ENCODE data around the gene PLXND1. TPM values are rescaled to one million over a fixed set of nuclear protein-coding genes. Genes with fewer than 3 reads are reported as not detected.

Gene PLXND1
- total and polyA plus RNA-seq, 5 experiments from 2014 or later, result 0.25 to 11.3 (median 1.2) TPM

DNA sequence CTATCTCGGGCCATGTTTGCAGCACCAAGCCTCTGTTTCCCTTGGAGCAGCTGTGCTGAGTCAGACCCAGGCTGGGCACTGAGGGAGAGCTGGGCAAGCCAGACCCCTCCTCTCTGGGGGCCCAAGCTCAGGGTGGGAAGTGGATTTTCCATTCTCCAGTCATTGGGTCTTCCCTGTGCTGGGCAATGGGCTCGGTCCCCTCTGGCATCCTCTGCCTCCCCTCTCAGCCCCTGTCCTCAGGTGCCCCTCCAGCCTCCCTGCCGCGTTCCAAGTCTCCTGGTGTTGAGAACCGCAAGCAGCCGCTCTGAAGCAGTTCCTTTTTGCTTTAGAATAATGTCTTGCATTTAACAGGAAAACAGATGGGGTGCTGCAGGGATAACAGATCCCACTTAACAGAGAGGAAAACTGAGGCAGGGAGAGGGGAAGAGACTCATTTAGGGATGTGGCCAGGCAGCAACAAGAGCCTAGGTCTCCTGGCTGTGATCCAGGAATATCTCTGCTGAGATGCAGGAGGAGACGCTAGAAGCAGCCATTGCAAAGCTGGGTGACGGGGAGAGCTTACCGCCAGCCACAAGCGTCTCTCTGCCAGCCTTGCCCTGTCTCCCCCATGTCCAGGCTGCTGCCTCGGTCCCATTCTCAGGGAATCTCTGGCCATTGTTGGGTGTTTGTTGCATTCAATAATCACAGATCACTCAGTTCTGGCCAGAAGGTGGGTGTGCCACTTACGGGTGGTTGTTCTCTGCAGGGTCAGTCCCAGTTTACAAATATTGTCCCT lies 76.9 kb downstream of the PLXND1 start:
- Mint-ChIP-seq H3K4me1 (peaks cover 0 to 16% (median 1%) of the 10 kb centered on the region in 4 donors), H3K4me3 (no peak overlapping the region), H3K27me3 (peaks cover 0 to 5% (median 0%) of the 10 kb centered on the region in 5 donors), H3K36me3 (no peaks in the 10 kb centered on the region), H3K9me3 (no peaks in the 10 kb centered on the region), H3K27ac (peak overlapping the region in 2 of 10 donors; percentile 33 to 40)
- no peak for DNase-seq
- ATAC-seq, result no peak
- POLR2A ChIA-PET, result no interaction called here

- H3K27ac Mint-ChIP-seq, result peak within 1 kb of the TSS in 2 of 10 donors; percentile 34 to 48
- H3K9me3 Mint-ChIP-seq, result no peaks in the 10 kb centered on the region
- no peak for DNase-seq
- no peaks in the 10 kb centered on the region for H3K36me3 Mint-ChIP-seq
- H3K27me3 Mint-ChIP-seq, result peaks cover 0 to 5% (median 0%) of the 10 kb centered on the region in 5 donors
- no peak for ATAC-seq
- peaks cover 0 to 16% (median 0%) of the 10 kb centered on the region in 4 donors for H3K4me1 Mint-ChIP-seq
- POLR2A ChIA-PET, result no interaction called here
- H3K4me3 Mint-ChIP-seq, result no peak within 1 kb of the TSS
Measured at GRCh38 chr3:129528589-129529100, 77.8 kb downstream of the PLXND1 start, which contains the start of gene RHO. TSS of gene RHO (plus strand) at chr3:129528639. CDS start at chr3:129528734, 95 bp downstream.

GRCh38 chr3:129527262-129527661 lies 79.2 kb downstream of the PLXND1 start:
- no peaks in the 10 kb centered on the region for H3K9me3 Mint-ChIP-seq
- no peak for ATAC-seq
- H3K27me3 Mint-ChIP-seq, result peaks cover 0 to 3% (median 0%) of the 10 kb centered on the region in 5 donors
- peak overlapping the region in 1 of 10 donors; percentile 34 for H3K27ac Mint-ChIP-seq
- H3K36me3 Mint-ChIP-seq, result no peaks in the 10 kb centered on the region
- H3K4me1 Mint-ChIP-seq, result peaks cover 0 to 16% (median 0%) of the 10 kb centered on the region in 4 donors
- no peak overlapping the region for H3K4me3 Mint-ChIP-seq
- POLR2A ChIA-PET, result no interaction called here
- DNase-seq, result no peak

GRCh38 chr3:129526121-129526900 lies 80.2 kb downstream of the PLXND1 start:
- Mint-ChIP-seq H3K9me3 (no peaks in the 10 kb centered on the region), H3K4me3 (no peak overlapping the region), H3K27me3 (no peaks in the 10 kb centered on the region), H3K27ac (peak overlapping the region in 2 of 10 donors; percentile 31 to 67), H3K4me1 (peaks cover 0 to 16% (median 0%) of the 10 kb centered on the region in 4 donors), H3K36me3 (no peaks in the 10 kb centered on the region)
- DNase-seq (peak in 1 of 10 donors; percentile 8), ATAC-seq (peak in 1 of 2 donors; percentile 39)
- POLR2A ChIA-PET, result interaction anchor here (0.6 kb wide), 1 partner anchor 246 kb away, joined by 6 read pairs; no protein-coding TSS in a partner anchor

GRCh38 chr3:129525341-129525968 lies 81.0 kb downstream of the PLXND1 start:
- no peaks in the 10 kb centered on the region for H3K27me3 Mint-ChIP-seq
- POLR2A ChIA-PET, result no interaction called here
- H3K36me3 Mint-ChIP-seq, result no peaks in the 10 kb centered on the region
- no peak for ATAC-seq
- H3K4me3 Mint-ChIP-seq, result no peak overlapping the region
- H3K27ac Mint-ChIP-seq, result peak overlapping the region in 2 of 10 donors; percentile 31 to 67
- no peak for DNase-seq
- H3K4me1 Mint-ChIP-seq, result peaks cover 0 to 16% (median 0%) of the 10 kb centered on the region in 4 donors
- no peaks in the 10 kb centered on the region for H3K9me3 Mint-ChIP-seq

DNA sequence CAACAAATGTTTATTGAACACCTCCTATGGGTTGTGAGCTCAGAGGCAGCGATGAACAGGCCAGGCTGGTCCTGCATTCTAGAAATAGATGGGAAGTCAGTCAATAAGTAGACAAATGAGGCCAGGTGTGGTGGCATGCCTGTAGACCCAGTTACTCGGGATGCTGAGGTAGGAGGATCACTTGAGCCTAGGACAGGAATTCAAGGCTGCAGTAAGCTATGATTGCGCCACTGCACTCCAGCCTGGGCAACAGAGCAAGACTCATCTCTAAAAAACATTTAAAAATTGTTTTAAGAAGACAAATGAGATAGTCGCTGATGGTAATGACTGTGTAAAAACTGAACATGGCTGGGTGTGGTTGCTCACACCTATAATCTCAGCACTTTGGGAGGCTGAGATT lies 82.4 kb downstream of the PLXND1 start:
- peaks cover 0 to 16% (median 0%) of the 10 kb centered on the region in 4 donors for H3K4me1 Mint-ChIP-seq
- no peaks in the 10 kb centered on the region for H3K36me3 Mint-ChIP-seq
- ATAC-seq, result no peak
- H3K27ac Mint-ChIP-seq, result peak overlapping the region in 3 of 10 donors; percentile 16 to 40 (median 22)
- no peaks in the 10 kb centered on the region for H3K27me3 Mint-ChIP-seq
- DNase-seq, result no peak
- no peaks in the 10 kb centered on the region for H3K9me3 Mint-ChIP-seq
- POLR2A ChIA-PET, result no interaction called here
- H3K4me3 Mint-ChIP-seq, result no peak overlapping the region

DNA sequence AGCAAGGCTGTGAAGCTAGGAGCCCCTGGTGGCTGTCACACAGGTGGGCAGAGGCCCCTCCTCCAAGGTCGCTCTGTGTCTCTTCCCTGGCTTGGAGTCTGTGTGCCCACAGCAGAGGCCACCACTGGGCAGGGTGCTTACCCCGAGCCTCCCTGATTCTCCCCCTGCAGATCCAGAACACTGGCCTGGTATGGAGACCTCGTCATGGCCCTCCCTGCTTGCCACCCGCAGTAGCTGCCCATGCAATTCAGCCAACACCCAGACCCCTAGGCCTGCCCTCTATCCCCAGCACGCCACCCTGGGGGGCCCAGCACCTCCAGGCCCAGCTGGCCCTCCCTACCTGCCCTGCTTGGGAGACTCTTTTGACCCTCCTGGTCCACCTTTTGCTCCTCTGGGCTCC lies 83.5 kb downstream of the PLXND1 start:
- Mint-ChIP-seq H3K4me1 (peaks cover 0 to 16% (median 0%) of the 10 kb centered on the region in 4 donors), H3K27me3 (no peaks in the 10 kb centered on the region), H3K9me3 (no peaks in the 10 kb centered on the region), H3K36me3 (peaks cover 0 to 2% (median 0%) of the 10 kb centered on the region in 3 donors), H3K27ac (peak overlapping the region in 1 of 10 donors; percentile 37), H3K4me3 (no peak overlapping the region)
- DNase-seq, result no peak
- no peak for ATAC-seq
- POLR2A ChIA-PET, result no interaction called here

DNA sequence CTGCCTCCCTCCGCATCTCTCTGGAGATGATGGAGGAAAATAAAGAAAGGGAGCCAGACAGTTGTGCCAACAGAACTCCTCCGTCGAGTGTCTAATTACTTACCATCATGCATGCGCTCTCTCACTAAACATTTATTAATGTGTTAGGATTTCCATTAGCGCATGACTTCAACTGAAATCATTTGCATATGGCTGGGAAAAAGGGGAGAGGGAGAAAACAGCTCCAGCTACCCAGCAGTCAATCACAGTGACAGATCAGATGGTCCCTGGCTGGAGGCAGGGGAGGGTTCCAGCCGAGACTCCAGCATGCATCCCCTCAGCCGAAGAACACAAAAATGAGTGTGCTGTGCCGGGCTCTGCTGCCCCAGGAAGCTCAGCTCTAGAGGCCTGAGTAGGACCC lies 84.9 kb downstream of the PLXND1 start:
- POLR2A ChIA-PET, result no interaction called here
- ATAC-seq, result no peak
- Mint-ChIP-seq H3K9me3 (no peaks in the 10 kb centered on the region), H3K27ac (no peak overlapping the region), H3K4me1 (peaks cover 0 to 16% (median 0%) of the 10 kb centered on the region in 4 donors), H3K4me3 (no peak overlapping the region), H3K36me3 (peaks cover 0 to 2% (median 0%) of the 10 kb centered on the region in 3 donors), H3K27me3 (no peaks in the 10 kb centered on the region)
- no peak for DNase-seq

- POLR2A ChIA-PET, result no interaction called here
- Mint-ChIP-seq H3K27me3 (no peaks in the 10 kb centered on the region), H3K4me1 (peaks cover 0 to 10% (median 0%) of the 10 kb centered on the region in 4 donors), H3K4me3 (no peak overlapping the region), H3K36me3 (peaks cover 0 to 2% (median 0%) of the 10 kb centered on the region in 3 donors), H3K27ac (no peak overlapping the region), H3K9me3 (no peaks in the 10 kb centered on the region)
- ATAC-seq, result no peak
- no peak for DNase-seq
Measured at GRCh38 chr3:129520960-129521359, 85.5 kb downstream of the PLXND1 start.

DNA sequence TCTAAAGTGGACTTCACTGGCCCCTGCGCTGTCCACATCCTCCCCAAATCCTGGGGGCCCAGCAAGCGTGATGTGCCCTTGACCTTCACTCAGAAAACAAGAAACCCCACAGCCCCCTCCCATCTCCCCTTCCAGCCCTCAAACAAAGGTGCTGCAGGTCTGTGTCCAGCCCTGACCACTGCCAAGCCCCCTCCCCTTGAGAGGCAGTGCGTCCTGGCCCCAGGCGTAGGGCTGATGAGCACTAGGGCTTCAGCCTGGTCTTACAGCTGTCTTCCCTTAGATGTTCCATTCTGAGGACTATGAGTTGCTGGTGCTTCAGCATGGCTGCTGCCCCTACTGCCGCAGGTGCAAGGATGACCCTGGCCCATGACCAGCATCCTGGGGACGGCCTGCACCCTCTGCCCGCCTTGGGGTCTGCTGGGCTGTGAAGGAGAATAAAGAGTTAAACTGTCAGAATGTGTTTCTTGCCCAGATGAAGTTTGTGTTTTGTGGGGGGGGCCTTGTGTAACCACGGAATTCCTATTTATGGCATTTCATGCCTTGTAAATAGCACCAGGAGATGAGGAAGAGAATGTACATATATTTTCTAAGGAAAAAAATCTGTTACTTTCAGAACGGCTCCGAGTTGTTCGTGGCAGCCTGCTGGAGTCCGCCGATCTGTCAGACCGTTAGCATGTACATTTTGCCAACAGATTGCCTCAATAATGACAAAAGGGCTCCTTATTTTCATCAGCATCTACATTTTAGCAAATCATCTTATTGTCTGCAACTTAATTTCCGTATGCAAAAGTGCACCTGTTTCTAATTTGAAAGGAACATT lies 86.4 kb downstream of the PLXND1 start:
- peaks cover 0 to 3% (median 0%) of the 10 kb centered on the region in 4 donors for H3K4me1 Mint-ChIP-seq
- H3K9me3 Mint-ChIP-seq, result no peaks in the 10 kb centered on the region
- no peak overlapping the region for H3K27ac Mint-ChIP-seq
- POLR2A ChIA-PET, result no interaction called here
- H3K36me3 Mint-ChIP-seq, result peaks cover 0 to 2% (median 0%) of the 10 kb centered on the region in 3 donors
- H3K27me3 Mint-ChIP-seq, result no peaks in the 10 kb centered on the region
- ATAC-seq (no peak), DNase-seq (no peak)
- no peak overlapping the region for H3K4me3 Mint-ChIP-seq

DNA sequence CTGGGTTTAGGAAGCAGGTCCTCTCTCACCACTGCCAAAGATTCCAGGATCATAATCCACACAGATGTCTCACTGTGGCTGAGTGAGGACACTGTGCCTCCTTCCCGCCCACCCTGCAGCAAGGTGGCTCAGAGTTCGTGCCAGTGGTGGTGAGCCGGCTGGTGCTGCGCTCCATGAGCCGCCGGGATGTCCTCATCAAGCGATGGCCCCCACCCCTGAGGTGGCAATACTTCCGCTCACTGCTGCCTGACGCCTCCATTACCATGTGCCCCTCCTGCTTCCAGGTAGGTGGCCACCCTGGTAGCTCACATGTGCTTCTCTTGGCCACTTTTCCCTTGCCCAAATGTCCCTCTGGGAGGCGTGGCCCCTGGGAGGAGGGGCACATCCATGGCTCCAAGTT lies 87.0 kb downstream of the PLXND1 start:
- Mint-ChIP-seq H3K9me3 (no peaks in the 10 kb centered on the region), H3K4me3 (no peak overlapping the region), H3K27ac (no peak overlapping the region), H3K27me3 (no peaks in the 10 kb centered on the region), H3K36me3 (peaks cover 0 to 2% (median 0%) of the 10 kb centered on the region in 3 donors), H3K4me1 (no peaks in the 10 kb centered on the region)
- no peak for DNase-seq
- ATAC-seq, result no peak
- POLR2A ChIA-PET, result no interaction called here

DNA sequence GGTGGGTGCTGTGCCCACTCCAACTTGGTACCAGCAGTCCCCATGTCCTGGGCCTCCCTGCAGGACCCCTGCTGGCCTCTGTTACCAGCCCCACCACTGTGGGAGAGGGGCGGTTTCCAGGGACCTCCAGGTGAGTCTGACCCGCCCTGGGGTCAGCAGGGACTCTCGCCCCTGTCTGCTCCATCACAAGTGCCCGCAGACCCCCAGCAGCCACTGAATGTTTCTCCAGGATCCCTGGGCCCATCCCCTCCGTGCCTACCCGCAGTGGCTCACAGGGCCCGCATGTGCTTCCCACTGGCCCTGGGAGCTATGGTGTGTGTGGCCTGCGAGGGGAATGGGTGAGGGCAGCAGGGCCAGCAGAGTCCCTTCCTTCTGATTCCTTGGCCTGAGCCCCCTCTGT lies 87.9 kb downstream of the PLXND1 start:
- no peak overlapping the region for H3K4me3 Mint-ChIP-seq
- H3K4me1 Mint-ChIP-seq, result no peaks in the 10 kb centered on the region
- ATAC-seq (no peak), DNase-seq (no peak)
- H3K36me3 Mint-ChIP-seq, result peaks cover 0 to 2% (median 0%) of the 10 kb centered on the region in 3 donors
- H3K27ac Mint-ChIP-seq, result no peak overlapping the region
- POLR2A ChIA-PET, result no interaction called here
- no peaks in the 10 kb centered on the region for H3K27me3 Mint-ChIP-seq
- H3K9me3 Mint-ChIP-seq, result no peaks in the 10 kb centered on the region
